BLaER1 (cell line): ENCODE results near the gene SRPRB.

Source experiments
- H3K27ac ChIP-seq: shearing (Covaris generic); formaldehyde crosslinking; 2 replicates; pipeline ENCODE4 v1.8.1; 2022
- H3K27me3 ChIP-seq: shearing (Covaris generic); formaldehyde crosslinking; 2 replicates; pipeline ENCODE4 v1.8.1; 2022
- H3K36me3 ChIP-seq: shearing (Covaris generic); formaldehyde crosslinking; 2 replicates; pipeline ENCODE4 v1.8.1; 2022
- H3K4me1 ChIP-seq: shearing (Covaris generic); formaldehyde crosslinking; 2 replicates; pipeline ENCODE4 v1.8.1; 2022
- H3K4me2 ChIP-seq: shearing (Covaris generic); formaldehyde crosslinking; 2 replicates; pipeline ENCODE4 v1.8.1; 2022
- H3K4me3 ChIP-seq: shearing (Covaris generic); formaldehyde crosslinking; 2 replicates; pipeline ENCODE4 v1.8.1; 2022
- H3K9ac ChIP-seq: shearing (Covaris generic); formaldehyde crosslinking; 2 replicates; pipeline ENCODE4 v1.8.1; 2022
- H3K9me3 ChIP-seq: shearing (Covaris generic); formaldehyde crosslinking; 2 replicates; pipeline ENCODE4 v1.8.1; 2022
- H4K20me1 ChIP-seq: shearing (Covaris generic); formaldehyde crosslinking; 2 replicates; pipeline ENCODE4 v1.8.1; 2022
- Cebpa-rat ChIP-seq: shearing (Covaris generic); IDR thresholded peaks from 2 replicates; pipeline ENCODE4 v1.8.1; 2022

The SRPRB gene, protein sequence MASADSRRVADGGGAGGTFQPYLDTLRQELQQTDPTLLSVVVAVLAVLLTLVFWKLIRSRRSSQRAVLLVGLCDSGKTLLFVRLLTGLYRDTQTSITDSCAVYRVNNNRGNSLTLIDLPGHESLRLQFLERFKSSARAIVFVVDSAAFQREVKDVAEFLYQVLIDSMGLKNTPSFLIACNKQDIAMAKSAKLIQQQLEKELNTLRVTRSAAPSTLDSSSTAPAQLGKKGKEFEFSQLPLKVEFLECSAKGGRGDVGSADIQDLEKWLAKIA

DNA sequence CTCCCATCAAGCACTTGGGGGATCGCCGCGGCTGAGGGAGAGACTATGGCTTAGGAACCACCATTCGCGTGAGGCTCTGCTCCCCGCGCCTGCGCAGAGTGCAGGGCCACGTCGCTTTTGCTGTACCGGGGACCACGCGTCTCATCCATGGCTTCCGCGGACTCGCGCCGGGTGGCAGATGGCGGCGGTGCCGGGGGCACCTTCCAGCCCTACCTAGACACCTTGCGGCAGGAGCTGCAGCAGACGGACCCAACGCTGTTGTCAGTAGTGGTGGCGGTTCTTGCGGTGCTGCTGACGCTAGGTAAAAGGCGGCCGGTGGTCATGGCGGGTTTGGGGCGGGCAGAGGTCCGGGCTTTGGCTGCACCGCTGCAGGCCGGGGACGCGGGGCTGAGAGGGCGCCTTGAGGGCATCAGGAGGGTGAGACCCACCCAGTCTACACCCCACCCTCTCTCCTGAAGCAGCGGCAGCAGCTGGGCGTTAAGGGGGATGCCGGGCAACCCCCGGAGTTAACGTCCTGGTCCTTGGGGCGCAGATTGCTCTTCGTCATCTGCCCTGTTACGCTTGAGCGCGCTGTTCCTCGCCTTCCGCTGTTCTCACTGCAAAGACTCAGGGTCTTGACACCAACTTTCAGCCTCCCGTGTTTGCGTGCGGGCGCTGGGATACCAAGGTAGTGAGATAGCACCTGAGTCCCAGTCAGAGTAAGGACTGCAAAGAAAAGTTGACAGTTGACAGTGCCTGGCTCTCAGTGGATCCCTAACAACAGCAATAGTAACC is at the start of gene SRPRB:
Gene SRPRB (plus strand): TSS at position 114 of the 774 bp plus-strand sequence. CDS start 34 bp downstream, at position 148.
- Histone ChIP-seq H3K9ac (peak within 1 kb of the TSS; percentile 80), H3K27me3 (no peaks in the 10 kb centered on the region), H3K36me3 (peaks cover 33% of the 10 kb centered on the region), H3K9me3 (no peaks in the 10 kb centered on the region), H3K27ac (peak within 1 kb of the TSS; percentile 66), H3K4me2 (peak within 1 kb of the TSS; percentile 89), H4K20me1 (peaks cover 15% of the 10 kb centered on the region; the same call in 1 of the 2 replicates), H3K4me1 (peaks cover 21% of the 10 kb centered on the region), H3K4me3 (peak within 1 kb of the TSS; percentile 81)
- TF ChIP-seq Cebpa-rat, result no peak

DNA sequence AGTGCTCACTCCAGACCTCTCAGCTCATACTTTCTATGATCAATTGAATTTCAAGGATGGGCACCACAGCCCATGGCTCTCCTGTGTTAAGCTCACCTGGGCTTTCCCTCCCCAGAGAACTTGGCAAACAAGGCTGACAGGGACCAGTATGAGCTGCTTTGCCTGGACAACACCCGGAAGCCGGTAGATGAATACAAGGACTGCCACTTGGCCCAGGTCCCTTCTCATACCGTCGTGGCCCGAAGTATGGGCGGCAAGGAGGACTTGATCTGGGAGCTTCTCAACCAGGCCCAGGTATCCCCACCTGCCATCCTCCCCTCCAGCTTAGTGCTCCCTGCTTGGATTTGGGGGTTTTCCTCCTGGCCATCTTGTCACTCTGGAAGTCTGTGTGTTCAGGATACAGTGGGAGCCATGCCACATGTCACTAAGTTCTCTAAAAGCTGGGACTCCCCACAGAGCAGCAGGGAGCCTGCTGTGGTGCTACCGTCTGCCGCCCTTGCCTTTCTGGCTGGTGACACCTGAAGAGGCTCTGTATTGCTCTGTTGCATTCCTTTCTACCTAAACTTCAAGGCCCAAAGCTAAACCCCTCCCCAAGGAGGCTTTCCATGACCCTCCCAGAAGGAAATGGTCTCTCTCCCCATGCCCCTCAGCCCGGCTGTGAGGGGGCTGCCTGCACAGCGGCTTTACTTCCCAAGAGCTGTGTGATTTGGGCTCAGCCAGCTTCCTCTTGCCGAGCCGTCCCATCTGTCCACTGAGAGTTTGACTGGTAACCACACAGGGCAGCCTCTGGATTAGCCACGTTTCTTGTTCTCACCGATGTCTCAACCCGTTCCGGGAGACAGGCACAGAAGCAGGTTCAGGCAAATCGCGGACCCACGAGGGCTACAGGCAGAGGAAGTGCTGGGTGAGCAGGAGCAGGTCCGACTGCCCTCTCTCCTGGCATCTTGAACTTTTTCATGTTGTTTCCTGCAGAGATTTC is 48.6 kb upstream of the SRPRB start:
- H3K9ac ChIP-seq, result no peak overlapping the region
- H4K20me1 ChIP-seq, result no peaks in the 10 kb centered on the region
- no peak overlapping the region for H3K27ac ChIP-seq
- H3K9me3 ChIP-seq, result no peaks in the 10 kb centered on the region
- TF ChIP-seq Cebpa-rat, result no peak
- H3K27me3 ChIP-seq, result no peaks in the 10 kb centered on the region
- H3K36me3 ChIP-seq, result no peaks in the 10 kb centered on the region
- H3K4me3 ChIP-seq, result no peak overlapping the region
- H3K4me2 ChIP-seq, result no peak overlapping the region
- no peaks in the 10 kb centered on the region for H3K4me1 ChIP-seq

DNA sequence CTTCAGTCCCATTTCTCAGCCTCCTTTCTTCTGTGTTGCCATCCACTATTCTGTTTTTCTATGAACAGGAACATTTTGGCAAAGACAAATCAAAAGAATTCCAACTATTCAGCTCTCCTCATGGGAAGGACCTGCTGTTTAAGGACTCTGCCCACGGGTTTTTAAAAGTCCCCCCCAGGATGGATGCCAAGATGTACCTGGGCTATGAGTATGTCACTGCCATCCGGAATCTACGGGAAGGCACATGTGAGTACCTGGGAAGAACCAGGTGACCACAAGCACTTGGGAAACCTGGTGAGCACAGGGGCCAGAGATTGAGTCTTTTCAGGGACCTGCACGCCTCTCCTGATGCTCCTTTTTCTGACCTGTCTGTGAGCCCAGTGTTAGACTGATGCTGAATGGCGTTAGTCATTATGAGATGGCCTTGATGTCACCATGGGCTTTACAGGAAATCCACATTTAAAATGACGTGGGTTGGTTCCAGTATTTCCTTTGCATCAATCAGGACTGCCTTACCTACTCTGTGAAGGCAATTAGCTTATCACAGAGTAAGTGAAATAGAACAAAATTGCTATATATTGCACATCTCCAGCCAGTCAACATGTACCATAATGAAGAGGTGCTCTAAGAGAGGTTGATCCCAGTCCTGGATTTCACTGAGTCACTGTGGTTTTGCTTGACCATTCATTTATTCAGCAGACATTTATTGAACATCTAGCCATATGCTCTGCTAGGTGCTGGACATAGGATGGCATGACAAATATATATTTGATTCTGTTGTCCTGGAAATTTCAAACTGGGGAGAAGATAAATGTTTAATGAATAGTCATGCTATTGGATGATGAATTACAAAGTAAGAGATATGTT is 47.7 kb upstream of the SRPRB start:
- no peak for TF ChIP-seq Cebpa-rat
- Histone ChIP-seq H3K4me3 (no peak overlapping the region), H3K27me3 (no peaks in the 10 kb centered on the region), H4K20me1 (no peaks in the 10 kb centered on the region), H3K9ac (no peak overlapping the region), H3K9me3 (no peaks in the 10 kb centered on the region), H3K4me2 (no peak overlapping the region), H3K27ac (no peak overlapping the region), H3K36me3 (no peaks in the 10 kb centered on the region), H3K4me1 (no peaks in the 10 kb centered on the region)

DNA sequence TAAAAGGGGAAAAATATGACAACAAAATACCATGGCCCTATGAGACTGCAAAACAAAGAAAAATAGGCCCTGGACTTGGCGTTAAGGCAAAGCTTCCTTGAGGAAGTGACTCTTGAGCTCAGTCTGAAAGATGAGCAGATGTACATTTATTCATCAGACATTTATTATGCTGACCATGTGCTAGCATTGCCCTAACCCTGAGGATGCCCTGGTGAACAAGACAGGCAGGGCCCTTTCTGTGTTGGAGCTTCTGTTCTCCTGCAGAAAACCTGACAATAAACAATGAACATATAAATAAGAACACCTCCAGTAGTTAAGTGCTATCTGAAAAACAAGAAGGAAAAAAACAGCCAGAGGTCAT is 47.1 kb upstream of the SRPRB start:
- Histone ChIP-seq H3K4me3 (no peak overlapping the region), H3K27me3 (no peaks in the 10 kb centered on the region), H4K20me1 (no peaks in the 10 kb centered on the region), H3K4me1 (no peaks in the 10 kb centered on the region), H3K27ac (no peak overlapping the region), H3K4me2 (no peak overlapping the region), H3K36me3 (no peaks in the 10 kb centered on the region), H3K9me3 (no peaks in the 10 kb centered on the region), H3K9ac (no peak overlapping the region)
- TF ChIP-seq Cebpa-rat, result no peak

DNA sequence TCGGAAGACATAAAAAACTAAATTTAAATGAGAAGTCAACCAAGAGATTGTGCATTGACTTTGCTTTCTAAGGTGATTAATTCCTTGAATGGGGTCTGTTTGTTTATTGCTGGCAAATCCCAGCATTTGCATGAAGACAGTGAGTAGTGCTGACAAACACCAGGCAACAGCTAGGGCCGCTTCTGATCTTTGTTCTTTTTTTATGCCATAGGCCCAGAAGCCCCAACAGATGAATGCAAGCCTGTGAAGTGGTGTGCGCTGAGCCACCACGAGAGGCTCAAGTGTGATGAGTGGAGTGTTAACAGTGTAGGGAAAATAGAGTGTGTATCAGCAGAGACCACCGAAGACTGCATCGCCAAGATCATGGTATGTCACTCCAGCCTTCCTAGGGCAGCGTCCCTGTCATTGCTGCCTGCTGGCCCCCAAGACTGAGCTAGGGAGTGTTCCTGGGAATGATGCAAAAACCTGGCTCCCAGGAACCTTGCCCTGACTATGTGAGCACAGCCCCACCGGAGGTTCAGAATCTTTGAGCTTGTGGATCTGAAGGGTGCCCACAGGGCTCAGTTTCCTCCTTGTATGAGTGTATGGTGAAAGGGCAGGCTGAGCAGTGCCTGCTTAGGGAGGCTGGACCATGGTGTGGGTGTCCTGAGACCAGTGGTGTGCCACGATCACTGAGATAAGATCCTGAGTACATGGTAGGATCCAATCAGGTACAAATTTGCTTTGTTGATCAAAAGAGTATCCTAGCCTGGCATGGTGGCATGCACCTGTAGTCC is 46.5 kb upstream of the SRPRB start:
- no peak overlapping the region for H3K4me3 ChIP-seq
- no peaks in the 10 kb centered on the region for H3K27me3 ChIP-seq
- H3K4me2 ChIP-seq, result no peak overlapping the region
- no peaks in the 10 kb centered on the region for H3K4me1 ChIP-seq
- no peak overlapping the region for H3K9ac ChIP-seq
- H3K9me3 ChIP-seq, result no peaks in the 10 kb centered on the region
- no peak for TF ChIP-seq Cebpa-rat
- H4K20me1 ChIP-seq, result no peaks in the 10 kb centered on the region
- H3K36me3 ChIP-seq, result no peaks in the 10 kb centered on the region
- no peak overlapping the region for H3K27ac ChIP-seq

DNA sequence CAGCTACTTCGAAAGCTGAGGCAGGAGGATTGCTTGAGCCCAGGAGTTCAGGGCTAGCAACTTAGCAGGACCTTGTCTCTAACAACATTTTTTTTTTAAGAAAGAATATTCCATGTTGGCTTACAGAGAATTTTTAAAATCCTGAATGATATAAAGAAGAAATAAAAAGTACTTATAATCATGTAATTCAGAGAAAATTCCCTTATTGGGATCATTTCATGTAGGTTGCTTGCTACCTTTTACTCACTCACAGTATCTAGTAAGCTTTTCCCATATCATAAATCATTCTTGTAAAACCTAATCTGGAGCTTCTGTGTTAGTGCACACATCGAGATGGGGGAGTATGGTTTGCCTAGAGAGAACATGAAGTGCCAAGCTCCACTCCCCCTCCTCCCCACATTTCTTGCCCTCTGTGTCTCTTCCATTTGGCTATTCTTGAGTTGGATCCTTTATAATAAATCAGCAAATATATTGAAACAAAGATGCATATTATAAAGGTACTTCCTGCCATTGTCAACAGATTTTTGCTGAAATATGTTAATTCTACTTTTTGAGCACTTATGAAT is 45.8 kb upstream of the SRPRB start:
- Histone ChIP-seq H3K4me2 (no peak overlapping the region), H3K27ac (no peak overlapping the region), H3K9ac (no peak overlapping the region), H4K20me1 (no peaks in the 10 kb centered on the region), H3K9me3 (no peaks in the 10 kb centered on the region), H3K27me3 (no peaks in the 10 kb centered on the region), H3K4me3 (no peak overlapping the region), H3K4me1 (no peaks in the 10 kb centered on the region), H3K36me3 (no peaks in the 10 kb centered on the region)
- no peak for TF ChIP-seq Cebpa-rat

DNA sequence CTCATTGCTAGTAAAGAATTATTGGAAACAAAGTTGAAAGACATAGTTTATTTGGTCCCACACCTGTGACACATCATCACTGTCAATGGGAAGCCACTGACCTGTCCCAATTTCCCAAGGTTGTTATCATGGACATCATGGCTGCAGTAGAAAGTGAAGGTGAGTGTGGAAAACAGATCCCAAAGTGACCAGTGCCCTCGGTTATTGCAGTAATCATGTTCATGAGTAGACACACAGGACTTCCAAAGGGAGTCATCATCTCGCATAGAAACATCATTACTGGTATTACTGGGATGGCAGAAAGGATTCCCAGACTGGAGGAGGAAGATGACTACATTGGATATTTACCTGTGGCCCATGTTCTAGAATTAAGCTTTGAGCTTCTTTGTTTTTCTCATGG is 44.7 kb upstream of the SRPRB start:
- H4K20me1 ChIP-seq, result no peaks in the 10 kb centered on the region
- no peaks in the 10 kb centered on the region for H3K36me3 ChIP-seq
- H3K4me2 ChIP-seq, result no peak overlapping the region
- no peaks in the 10 kb centered on the region for H3K9me3 ChIP-seq
- TF ChIP-seq Cebpa-rat, result no peak
- H3K9ac ChIP-seq, result no peak overlapping the region
- no peaks in the 10 kb centered on the region for H3K27me3 ChIP-seq
- H3K4me3 ChIP-seq, result no peak overlapping the region
- H3K4me1 ChIP-seq, result no peaks in the 10 kb centered on the region
- no peak overlapping the region for H3K27ac ChIP-seq
